Skin of body (tissue), 2 donors: Measurements from ENCODE around the gene RNU6-8. TPM values are rescaled to one million over a fixed set of nuclear protein-coding genes. Genes with fewer than 3 reads are reported as not detected.

Experiments
- small RNA-seq: library from RNA; depleted of rRNA; stranded (forward); fragments of <200 nt; gene quantifications from one replicate; pipeline ENCODE3, GENCODE V24; 2014; ENCODE audit warnings: low replicate concordance
- total RNA-seq: library from RNA; depleted of rRNA; stranded (reverse); fragments of >200 nt; gene quantifications from one replicate; pipeline ENCODE4 v1.2.3, GENCODE V29; 2014

RNU6-8 gene
- total RNA-seq, 1 donor from 2014 or later = not detected

Small RNA genes within 50 kb of the gene (small RNA-seq; reads per million reads assigned to genes)
- gene RNU6-7 (0.21 reads per million), gene RNU6-8 (not detected)

Other genes with a start within 250 kb of the RNU6-8 start
- 133 TPM for gene ARHGAP5, start 126.0 kb downstream of the RNU6-8 start, total RNA-seq
- not detected for gene RNU6-7, start 1.2 kb downstream of the RNU6-8 start, total RNA-seq
- 21.8 TPM for gene AKAP6, start 126.0 kb upstream of the RNU6-8 start, total RNA-seq